HCT116 (cell line): ENCODE results near the gene CALM1. TPM values are rescaled to one million over a fixed set of nuclear protein-coding genes. Genes with fewer than 3 reads are reported as not detected.
A peak's percentile ranks its signal among the peaks of the same experiment; 100 is the strongest.

Source experiments
- ATAC-seq: fragments of 200-7000 bp; cut with Tn5 transposase; 2 replicates; pipeline ENCODE4 v1.9.1; 2020; ENCODE audit warnings: mild to moderate bottlenecking, moderate library complexity
- BruUV-seq: library from RNA; stranded (reverse); fragments of 400-500 nt; replicated peaks from 2 replicates; lab custom pipeline; 2021; lab: Mats Ljungman, UMichigan
- CTCF ChIA-PET: fragments of 300-600 bp; sonication (Branson Sonifier 250); formaldehyde crosslinking; loops from one replicate; lab custom pipeline; 2021; ENCODE audit warnings: antibody characterized with exemption; lab: Charles Lee
- POLR2A ChIA-PET: fragments of 300-600, 350-600 bp; sonication (Branson Sonifier 250); formaldehyde crosslinking; loops from one replicate; lab custom pipeline; 2021; ENCODE audit warnings: antibody characterized with exemption; lab: Charles Lee
- RAD21 ChIA-PET, 2 experiments: fragments of 300-600 bp; sonication (Branson Sonifier 250); formaldehyde crosslinking; loops; one replicate each; lab custom pipeline; 2023; ENCODE audit warnings: low total read pairs in 2 of 2; ENCODE audit not compliant: uncharacterized antibody in 2 of 2, unreplicated experiment in 2 of 2, low non-redundant PET in 1 of 2; lab: Charles Lee
- DNase-seq: peaks from one replicate; pipeline ENCODE4 v3.0.0-alpha.2; 2010; ENCODE audit warnings: low read depth, low spot score
- H2AFZ ChIP-seq: fragments of 200-600 bp; shearing (Covaris generic), sonication (generic); 2 replicates; pipeline ENCODE4 v1.6.1; 2017; ENCODE audit warnings: low read depth, mixed run types, mixed read lengths, antibody characterized with exemption, low read length; ENCODE audit not compliant: poor library complexity, severe bottlenecking
- H3K27ac ChIP-seq: 2 replicates; pipeline ENCODE4 v1.5.1; 2012; ENCODE audit warnings: low read depth, low read length
- H3K27me3 ChIP-seq: fragments of 200-600 bp; sonication (generic); 2 replicates; pipeline ENCODE4 v1.6.1; 2016; ENCODE audit warnings: mixed run types, low read length, mixed read lengths; ENCODE audit not compliant: insufficient read depth
- H3K36me3 ChIP-seq, 2 experiments: fragments of 200-500 bp in 1 of 2; fragments of 200-600 bp in 1 of 2; sonication (Bioruptor generic) in 1 of 2; sonication (generic) in 1 of 2; 2 replicates each; pipeline versions ENCODE4 v1.5.1 to v1.6.1; 2014 to 2016; ENCODE audit warnings: low read length in 2 of 2, inconsistent platforms in 1 of 2, mixed read lengths in 1 of 2, mixed run types in 1 of 2; ENCODE audit not compliant: insufficient read depth in 2 of 2, control insufficient read depth in 1 of 2
- H3K4me1 ChIP-seq, 2 experiments: fragments of 200-600 bp in 1 of 2; sonication (generic) in 1 of 2; 2 replicates each; pipeline versions ENCODE4 v1.5.1 to v1.6.1; 2012 to 2017; ENCODE audit warnings: low read length in 2 of 2, inconsistent platforms in 1 of 2, mild to moderate bottlenecking in 1 of 2, mixed read lengths in 1 of 2, mixed run types in 1 of 2, moderate library complexity in 1 of 2; ENCODE audit not compliant: insufficient read depth in 2 of 2, control insufficient read depth in 1 of 2
- H3K4me2 ChIP-seq: fragments of 200-600 bp; sonication (generic); 2 replicates; pipeline ENCODE4 v1.6.1; 2017; ENCODE audit warnings: mixed run types, low read length, mixed read lengths
- H3K4me3 ChIP-seq, 2 experiments: fragments of 200-600 bp in 1 of 2; sonication (generic) in 1 of 2; replicated peaks in 1 of 2; 2 replicates each; pipeline ENCODE4 v1.5.1; 2011 to 2016; ENCODE audit warnings: low read length in 2 of 2, control low read depth in 1 of 2, low read depth in 1 of 2, mild to moderate bottlenecking in 1 of 2, mixed read lengths in 1 of 2, mixed run types in 1 of 2
- H3K79me2 ChIP-seq: fragments of 200-600 bp; sonication (generic); 2 replicates; pipeline ENCODE4 v1.6.1; 2017; ENCODE audit warnings: mild to moderate bottlenecking, mixed run types, low read length, moderate library complexity, mixed read lengths; ENCODE audit not compliant: insufficient read depth
- H3K9ac ChIP-seq: fragments of 200-600 bp; sonication (generic); 2 replicates; pipeline ENCODE4 v1.6.1; 2016; ENCODE audit warnings: low read length, mixed read lengths
- H3K9me2 ChIP-seq: fragments of 200-600 bp; sonication (generic), shearing (Covaris generic); 2 replicates; pipeline ENCODE4 v1.6.1; 2017; ENCODE audit warnings: mixed run types, mild to moderate bottlenecking, moderate library complexity; ENCODE audit not compliant: insufficient read depth
- H3K9me3 ChIP-seq, 2 experiments: fragments of 200-500 bp in 1 of 2; fragments of 200-600 bp in 1 of 2; sonication (Bioruptor generic) in 1 of 2; sonication (generic) in 1 of 2; 2 replicates each; pipeline ENCODE4 v1.6.1; 2014 to 2017; ENCODE audit warnings: low read length in 2 of 2, mixed read lengths in 2 of 2, inconsistent platforms in 1 of 2, low read depth in 1 of 2, mild to moderate bottlenecking in 1 of 2, mixed run types in 1 of 2, moderate library complexity in 1 of 2; ENCODE audit not compliant: control insufficient read depth in 1 of 2, insufficient read depth in 1 of 2
- H4K20me1 ChIP-seq: fragments of 200-600 bp; sonication (generic), shearing (Covaris generic); 2 replicates; pipeline ENCODE4 v1.6.1; 2017; ENCODE audit warnings: mixed run types, mild to moderate bottlenecking, moderate library complexity; ENCODE audit not compliant: insufficient read depth
- ELF1 ChIP-seq: IDR thresholded peaks from 2 replicates; pipeline ENCODE4 v1.6.1; 2012; ENCODE audit warnings: low read depth, borderline replicate concordance
- MAX ChIP-seq: IDR thresholded peaks from 2 replicates; pipeline ENCODE4 v1.6.1; 2012
- SIN3A ChIP-seq: IDR thresholded peaks from 2 replicates; pipeline ENCODE4 v1.6.1; 2012; ENCODE audit warnings: low read depth
- SRF ChIP-seq: IDR thresholded peaks from 2 replicates; pipeline ENCODE4 v1.6.1; 2012; ENCODE audit warnings: low read depth
- ZNF274 ChIP-seq: fragments of 200-500 bp; sonication (Bioruptor generic); IDR thresholded peaks from 2 replicates; pipeline ENCODE4 v1.6.1; 2014; ENCODE audit warnings: mild to moderate bottlenecking, low read depth, low read length, inconsistent platforms
- intact Hi-C: fragments of 100-400 bp; cut with micrococcal nuclease; formaldehyde crosslinking; loops from 2 replicates; pipeline ENCODE4 v1.10.0; 2022
- total RNA-seq: library from RNA; stranded (reverse); gene quantifications from one replicate; pipeline ENCODE4 v1.2.1, GENCODE V29; 2021; ENCODE audit not compliant: unreplicated experiment

CALM1 gene
- total RNA-seq, 1 experiment from 2014 or later = 261 TPM

- Histone ChIP-seq H3K9ac (peak overlapping the region; percentile 91), H3K4me3 (peak overlapping the region; percentile 69 to 96), H3K4me1 (peaks cover 13 to 23% of the 10 kb centered on the region in 2 experiments), H3K36me3 (peaks cover 21 to 28% of the 10 kb centered on the region in 2 experiments)
- POLR2A ChIA-PET = interaction anchor here (0.6 to 2.0 kb wide), 10 partner anchors 9 to 396 kb away, joined by 3 to 10 read pairs (median 4); no protein-coding TSS in a partner anchor
- ATAC-seq = peak; percentile 55
- TF ChIP-seq ZNF274 = no peak
- 0 out of 2 replicates have a peak, but pooled peaks have one; percentile 31 for TF ChIP-seq SIN3A
- TF ChIP-seq, all 23 proteins: peak for 1
- peaks cover 17% of the 10 kb centered on the region; the same call in 1 of the 2 replicates for H4K20me1 ChIP-seq
- intact Hi-C loops = loop anchor here (1.0 to 5.0 kb wide), 2 partner anchors 14 to 65 kb away; partner anchors contain the start of gene NRDE2
- BruUV-seq = no TSS peak
- no peaks in the 10 kb centered on the region for H3K9me2 ChIP-seq
- no peak overlapping the region for H2AFZ ChIP-seq
- ChIA-PET RAD21 (no interaction called here), CTCF (interaction anchor here (0.6 to 1.5 kb wide), 5 partner anchors 32 to 493 kb away, joined by 3 to 5 read pairs (median 3); no protein-coding TSS in a partner anchor)
- no peaks in the 10 kb centered on the region for H3K27me3 ChIP-seq
- no peaks in the 10 kb centered on the region for H3K9me3 ChIP-seq
- DNase-seq = no peak
- peaks cover 55% of the 10 kb centered on the region for H3K79me2 ChIP-seq
- peak overlapping the region; percentile 83 for H3K27ac ChIP-seq
- H3K4me2 ChIP-seq = peak overlapping the region; percentile 99
Measured at GRCh38 chr14:90397425-90398314, 841 bp downstream of the CALM1 start.

- Histone ChIP-seq H3K27ac (peak overlapping the region; percentile 83), H3K27me3 (no peaks in the 10 kb centered on the region), H3K36me3 (peaks cover 28 to 35% of the 10 kb centered on the region in 2 experiments), H3K4me2 (peak overlapping the region; percentile 99), H3K9me3 (no peaks in the 10 kb centered on the region), H3K9me2 (no peaks in the 10 kb centered on the region), H3K4me1 (peaks cover 13 to 23% of the 10 kb centered on the region in 2 experiments), H3K79me2 (peaks cover 57% of the 10 kb centered on the region), H3K4me3 (peak overlapping the region; percentile 69 to 96), H3K9ac (peak overlapping the region; percentile 91), H4K20me1 (peaks cover 17% of the 10 kb centered on the region; the same call in 1 of the 2 replicates), H2AFZ (no peak overlapping the region)
- ATAC-seq = peak; percentile 9; the same call in 1 of the 2 replicates
- intact Hi-C loops = loop anchor here (5.0 kb wide), 1 partner anchor 66 kb away; the partner anchor contains the start of gene NRDE2
- POLR2A ChIA-PET = no interaction called here
- CTCF ChIA-PET = interaction anchor here (0.6 to 2.4 kb wide), 4 partner anchors 10 to 299 kb away, joined by 3 to 18 read pairs (median 10); no protein-coding TSS in a partner anchor
- BruUV-seq = no TSS peak
- peak; percentile 41; the same call in 1 of the 2 replicates for TF ChIP-seq MAX
- TF ChIP-seq SIN3A = no peak
- no peak for TF ChIP-seq SRF
- no peak for TF ChIP-seq ELF1
- RAD21 ChIA-PET = no interaction called here
- no peak for DNase-seq
Measured at GRCh38 chr14:90398315-90398839, 1.5 kb downstream of the CALM1 start.
